NCI-H1048 (cell line): Measurements from ENCODE around the gene TAS1R1.
"Not testable (repeated sequence)": the region's sequence is repeated elsewhere in the genome, so short reads cannot be mapped to it uniquely, and the experiment has no call there.

Source experiments
- DNase-seq: peaks from one replicate; lab custom pipeline; 2025; lab: John Stamatoyannopoulos, UW

The TAS1R1 gene

DNA sequence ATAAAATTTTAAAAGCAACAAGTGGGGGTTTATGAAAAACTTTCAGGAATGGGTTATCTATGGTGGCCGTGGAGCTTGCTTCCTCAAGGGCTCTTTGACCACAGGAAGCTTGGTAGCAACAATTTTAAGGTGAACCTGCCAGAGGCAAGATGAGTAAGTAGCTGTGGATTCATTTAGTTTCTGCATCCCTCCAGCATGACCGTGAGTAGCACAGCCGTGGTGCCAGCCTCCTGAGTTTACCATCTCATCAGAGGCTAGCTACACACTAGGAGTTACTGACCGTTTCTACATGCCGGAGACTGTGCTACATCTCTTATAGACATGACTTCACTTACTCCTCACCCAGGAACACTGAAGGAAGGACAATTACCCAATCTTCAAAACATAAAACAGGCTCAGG is 33.6 kb upstream of the TAS1R1 start:
- DNase-seq = no peak

DNA sequence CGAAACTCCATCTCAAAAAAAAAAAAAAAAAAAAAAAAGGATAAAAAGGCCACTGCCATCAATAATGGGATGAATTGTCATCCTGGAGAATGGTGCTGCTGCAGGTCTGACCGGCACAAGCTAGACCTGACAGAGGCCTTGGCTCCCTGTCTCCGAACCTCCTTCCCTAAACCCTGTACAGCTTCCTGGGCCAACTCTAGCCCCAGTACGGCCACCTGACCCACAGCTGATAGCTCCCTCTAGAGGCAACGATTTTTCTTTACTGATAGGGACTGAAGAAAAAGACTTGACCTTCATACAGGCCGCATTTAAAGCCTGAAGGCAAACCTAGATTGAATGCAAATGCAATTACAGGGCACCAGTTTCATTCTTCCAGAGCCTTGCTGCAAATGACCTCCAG is 31.5 kb upstream of the TAS1R1 start:
- no peak for DNase-seq

- DNase-seq = no peak
Measured at GRCh38 chr1:6526316-6526715, 28.8 kb upstream of the TAS1R1 start.

GRCh38 chr1:6528492-6528891 is 26.6 kb upstream of the TAS1R1 start:
- DNase-seq = no peak

GRCh38 chr1:6530504-6531160 is 24.5 kb upstream of the TAS1R1 start:
- no peak for DNase-seq

GRCh38 chr1:6531996-6532395 is 23.1 kb upstream of the TAS1R1 start:
- DNase-seq = no peak

GRCh38 chr1:6534248-6534822 is 20.8 kb upstream of the TAS1R1 start:
- DNase-seq = no peak

DNA sequence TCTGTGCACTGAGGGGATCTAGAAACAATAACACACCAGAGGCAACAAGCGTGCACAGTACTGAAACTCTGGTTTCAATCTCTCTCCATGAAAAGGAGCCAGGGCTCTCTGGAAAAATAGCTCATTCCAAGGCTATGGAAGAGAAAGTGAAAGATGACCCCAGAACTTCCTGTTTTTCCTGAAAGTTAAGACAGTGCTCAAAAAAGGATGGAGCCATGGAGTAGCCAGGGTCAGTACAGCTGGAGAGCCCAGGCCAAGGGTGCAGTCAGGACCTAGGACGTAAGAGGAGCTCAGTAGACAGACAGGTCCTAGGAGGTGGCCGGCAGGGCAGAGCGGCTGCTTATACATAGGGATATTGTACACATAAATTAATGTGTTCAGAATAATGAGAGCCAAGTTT is 19.9 kb upstream of the TAS1R1 start:
- no peak for DNase-seq

DNA sequence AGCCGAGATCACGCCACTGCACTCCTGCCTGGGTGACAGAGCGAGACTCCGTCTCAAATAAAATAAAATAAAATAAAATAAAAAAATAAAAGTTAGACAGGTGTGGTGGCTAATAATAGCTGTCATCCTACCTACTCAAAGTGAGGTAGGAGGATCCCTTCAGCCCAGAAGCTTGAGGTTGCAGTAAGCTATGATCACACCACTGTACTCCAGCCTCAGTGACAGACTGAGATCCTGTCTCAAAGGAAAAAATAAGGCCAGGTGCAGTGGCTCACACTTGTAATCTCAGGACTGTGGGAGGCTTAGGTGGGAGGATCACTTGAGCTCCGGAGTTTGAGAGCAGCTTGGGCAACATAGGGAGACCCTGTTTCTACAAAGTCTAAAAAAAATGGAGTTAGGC is 18.8 kb upstream of the TAS1R1 start:
- DNase-seq = no peak

DNA sequence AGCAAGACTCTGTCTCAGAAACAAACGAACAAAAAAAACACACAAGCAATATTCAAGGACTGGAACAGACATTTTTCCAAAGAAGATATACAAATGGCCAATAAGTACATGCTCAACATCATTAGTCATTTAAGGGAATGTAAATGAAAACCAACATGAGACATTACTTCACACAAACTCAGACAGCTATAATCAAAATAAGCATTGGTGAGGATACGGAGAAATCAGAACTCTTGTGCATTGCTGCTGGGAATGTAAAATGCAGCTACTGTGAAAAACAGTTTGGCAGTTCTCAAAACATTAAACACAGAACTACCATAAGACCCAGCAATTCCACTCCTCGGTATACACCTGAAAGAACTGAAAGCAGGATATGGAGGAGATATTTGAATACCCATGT is 16.2 kb upstream of the TAS1R1 start:
- no peak for DNase-seq

GRCh38 chr1:6544831-6545230 is 10.3 kb upstream of the TAS1R1 start:
- no peak for DNase-seq

- no peak for DNase-seq
Measured at GRCh38 chr1:6545276-6546112, 9.6 kb upstream of the TAS1R1 start.

DNA sequence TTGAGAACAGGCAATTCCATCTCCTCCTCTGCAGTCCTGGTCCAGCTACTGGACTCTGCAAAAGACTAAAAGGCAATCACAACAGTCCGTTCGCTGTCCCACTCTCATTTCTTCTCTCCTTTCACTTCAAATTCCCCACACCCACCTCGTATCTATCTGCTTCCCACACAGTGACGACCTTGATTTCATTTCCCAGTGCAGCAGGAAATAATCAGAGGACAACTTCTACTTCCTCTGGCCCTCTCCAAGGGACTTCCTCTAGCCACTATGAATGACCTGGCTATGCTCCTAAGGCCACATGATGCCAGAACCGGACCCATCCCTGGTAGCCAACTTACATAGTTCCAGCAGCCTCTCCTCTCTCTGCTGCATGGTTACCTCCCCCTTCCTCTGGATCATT is 8.8 kb upstream of the TAS1R1 start:
- no peak for DNase-seq

- DNase-seq = no peak
Measured at GRCh38 chr1:6547301-6547700, 7.8 kb upstream of the TAS1R1 start.

GRCh38 chr1:6554031-6554906 is 838 bp upstream of the TAS1R1 start, which contains the start of gene NOL9:
NOL9 (minus strand) TSS chr1:6554513; CDS start chr1:6554502, 11 bp downstream.
- DNase-seq = peak; percentile 89

- DNase-seq = no peak
Measured at GRCh38 chr1:6557597-6557996, 2.5 kb downstream of the TAS1R1 start.

GRCh38 chr1:6559161-6559560 is 4.1 kb downstream of the TAS1R1 start:
- not testable (repeated sequence) for DNase-seq

GRCh38 chr1:6560267-6560666 is 5.2 kb downstream of the TAS1R1 start:
- no peak for DNase-seq

DNA sequence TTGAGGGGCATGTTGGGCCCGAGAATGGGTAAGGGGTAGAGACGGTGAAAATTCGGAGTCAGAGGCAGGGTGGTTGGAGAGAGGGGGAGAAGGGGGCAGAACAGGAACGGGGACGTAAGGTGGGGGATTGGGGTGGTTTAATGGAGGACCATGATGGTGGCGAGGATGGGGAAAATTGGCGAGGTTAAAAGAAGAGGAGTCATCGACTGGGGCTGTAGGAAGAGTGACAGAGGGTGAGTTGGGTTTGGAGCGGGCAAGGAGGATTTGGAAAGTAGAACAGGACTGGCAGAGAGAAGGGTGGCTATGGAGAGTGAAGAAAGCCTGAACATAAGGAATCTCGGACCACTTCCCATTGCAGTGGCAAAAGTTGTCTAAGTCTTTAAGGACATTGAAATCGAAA is 13.9 kb downstream of the TAS1R1 start:
- no peak for DNase-seq

- no peak for DNase-seq
Measured at GRCh38 chr1:6570100-6570499, 15.0 kb downstream of the TAS1R1 start.

GRCh38 chr1:6570987-6571386 is 15.9 kb downstream of the TAS1R1 start:
- DNase-seq = no peak
